ENCODE data around the gene LONRF2.

LONRF2 gene

GRCh38 chr2:100237163-100237562, 85.1 kb downstream of the LONRF2 start:
- DNase-seq (ENCODE audit: low read depth, low spot score): no peak
- CTCF ChIA-PET: no interaction called here
- TF ChIP-seq CTCF (IDR thresholded peaks at IDR 0.05; ENCODE audit: insufficient read depth, low read length, missing control alignments): no peak
- POLR2A ChIA-PET: no interaction called here
- H3K4me3 ChIP-seq (ENCODE audit: low read depth, low read length): no peak overlapping the region

DNA sequence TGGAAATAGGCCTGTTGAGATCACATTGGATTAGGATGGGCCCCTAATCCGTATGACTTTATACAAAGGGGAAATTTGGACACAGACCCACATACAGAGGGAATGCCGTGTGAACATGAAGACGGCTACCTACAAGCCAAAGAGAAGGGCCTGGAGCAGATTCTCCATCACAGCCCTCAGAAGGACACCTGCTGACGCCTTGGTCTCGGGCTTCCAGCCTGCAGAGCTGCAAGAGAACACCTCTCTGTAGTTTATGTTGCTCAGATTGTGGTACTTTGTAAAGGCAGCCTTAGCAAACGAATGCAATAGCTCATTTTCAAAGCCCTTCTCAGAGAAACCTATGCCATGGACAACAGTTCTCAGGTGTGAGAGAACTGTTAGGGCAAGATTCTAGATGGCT, 86.1 kb downstream of the LONRF2 start:
- no peak overlapping the region for H3K4me3 ChIP-seq (ENCODE audit: low read depth, low read length)
- CTCF ChIA-PET: interaction anchor here (1.0 to 2.0 kb wide), 2 partner anchors 10 to 26 kb away, joined by 3 to 7 read pairs; no protein-coding TSS in a partner anchor
- no peak for DNase-seq (ENCODE audit: low read depth, low spot score)
- POLR2A ChIA-PET: no interaction called here
- TF ChIP-seq CTCF (IDR thresholded peaks at IDR 0.05; ENCODE audit: insufficient read depth, low read length, missing control alignments): no peak

- POLR2A ChIA-PET: no interaction called here
- no peak for TF ChIP-seq CTCF (IDR thresholded peaks at IDR 0.05; ENCODE audit: insufficient read depth, low read length, missing control alignments)
- CTCF ChIA-PET: interaction anchor here (1.0 to 2.0 kb wide), 2 partner anchors 10 to 27 kb away, joined by 3 to 7 read pairs; no protein-coding TSS in a partner anchor
- DNase-seq (ENCODE audit: low read depth, low spot score): no peak
- H3K4me3 ChIP-seq (ENCODE audit: low read depth, low read length): no peak overlapping the region
These were observed 86.7 kb downstream of the LONRF2 start for GRCh38 chr2:100235581-100235980.

GRCh38 chr2:100235098-100235497, 87.2 kb downstream of the LONRF2 start:
- no peak for TF ChIP-seq CTCF (IDR thresholded peaks at IDR 0.05; ENCODE audit: insufficient read depth, low read length, missing control alignments)
- DNase-seq (ENCODE audit: low read depth, low spot score): no peak
- POLR2A ChIA-PET: no interaction called here
- CTCF ChIA-PET: interaction anchor here (2.0 kb wide), 1 partner anchor 11 kb away, joined by 7 read pairs; no protein-coding TSS in a partner anchor
- no peak overlapping the region for H3K4me3 ChIP-seq (ENCODE audit: low read depth, low read length)

- ChIA-PET CTCF (no interaction called here), POLR2A (no interaction called here)
- no peak overlapping the region for H3K4me3 ChIP-seq (ENCODE audit: low read depth, low read length)
- peak; percentile 41 for DNase-seq (ENCODE audit: low read depth, low spot score)
- TF ChIP-seq CTCF (IDR thresholded peaks at IDR 0.05; ENCODE audit: insufficient read depth, low read length, missing control alignments): no peak
These were observed 88.2 kb downstream of the LONRF2 start for GRCh38 chr2:100234141-100234540.

- no peak for TF ChIP-seq CTCF (IDR thresholded peaks at IDR 0.05; ENCODE audit: insufficient read depth, low read length, missing control alignments)
- CTCF ChIA-PET: interaction anchor here (0.7 kb wide), 1 partner anchor 185 kb away, joined by 3 read pairs; no protein-coding TSS in a partner anchor
- no peak for DNase-seq (ENCODE audit: low read depth, low spot score)
- H3K4me3 ChIP-seq (ENCODE audit: low read depth, low read length): no peak overlapping the region
- POLR2A ChIA-PET: no interaction called here
These were observed 89.2 kb downstream of the LONRF2 start for GRCh38 chr2:100233061-100233460.
